AG09309 (cell line): Measurements from ENCODE around the gene CSNK1D.

Experiments used
- DNase-seq: peaks from one replicate; pipeline ENCODE4 v3.0.0-alpha.2; 2010; ENCODE audit warnings: low read depth
- H3K4me3 ChIP-seq: 2 replicates; pipeline ENCODE4 v1.5.1; 2011; ENCODE audit warnings: mild to moderate bottlenecking, low read depth, low read length, moderate library complexity; ENCODE audit not compliant: control insufficient read depth
- CTCF ChIP-seq: IDR thresholded peaks from 2 replicates; pipeline ENCODE4 v1.5.1; 2011; ENCODE audit warnings: mild to moderate bottlenecking, low read depth, low read length, inconsistent platforms; ENCODE audit not compliant: insufficient read depth, control insufficient read depth; ENCODE audit errors: missing control alignments

The CSNK1D gene

GRCh38 chr17:82224666-82225065, 48.8 kb downstream of the CSNK1D start:
- H3K4me3 ChIP-seq: no peak overlapping the region
- DNase-seq: no peak
- TF ChIP-seq CTCF: no peak

GRCh38 chr17:82223517-82223916, 50.0 kb downstream of the CSNK1D start:
- TF ChIP-seq CTCF: no peak
- H3K4me3 ChIP-seq: no peak overlapping the region
- no peak for DNase-seq

GRCh38 chr17:82222816-82223215, 50.7 kb downstream of the CSNK1D start:
- no peak for TF ChIP-seq CTCF
- H3K4me3 ChIP-seq: no peak overlapping the region

GRCh38 chr17:82221341-82221902, 52.1 kb downstream of the CSNK1D start:
- DNase-seq: no peak
- TF ChIP-seq CTCF: no peak
- no peak overlapping the region for H3K4me3 ChIP-seq

More at GRCh38 chr17:82222816-82223215, 50.7 kb downstream of the CSNK1D start:
- no peak for DNase-seq

GRCh38 chr17:82219753-82220709, 53.5 kb downstream of the CSNK1D start:
- no peak for TF ChIP-seq CTCF
- no peak for DNase-seq
- H3K4me3 ChIP-seq: no peak overlapping the region

GRCh38 chr17:82219083-82219482, 54.4 kb downstream of the CSNK1D start:
- no peak overlapping the region for H3K4me3 ChIP-seq
- no peak for DNase-seq
- TF ChIP-seq CTCF: no peak
